ENCODE measurements around the gene TMEM72. TPM values are rescaled to one million over a fixed set of nuclear protein-coding genes. Genes with fewer than 3 reads are reported as not detected.
A peak's percentile ranks its signal among the peaks of the same experiment; 100 is the strongest.

Gene TMEM72
- total RNA-seq, 1 experiment from 2014 or later: not detected

- Histone ChIP-seq H3K4me1 (ENCODE audit: control insufficient read depth, insufficient read depth, low read length) (peaks cover 86% of the 10 kb centered on the region), H3K27ac (ENCODE audit: low read length) (peak overlapping the region; percentile 76), H3K4me3 (ENCODE audit: low read depth in 2 of 2, low read length in 2 of 2) (peak overlapping the region; percentile 38 to 83), H3K27me3 (ENCODE audit: control insufficient read depth, insufficient read depth, low read length) (no peaks in the 10 kb centered on the region), H3K36me3 (ENCODE audit: control insufficient read depth, insufficient read depth, low read length) (no peaks in the 10 kb centered on the region), H3K9me3 (ENCODE audit: control insufficient read depth, insufficient read depth, low read depth, low read length) (no peaks in the 10 kb centered on the region)
- ATAC-seq: no peak
- intact Hi-C loops (cut with micrococcal nuclease; ENCODE audit: unreplicated experiment): no loop called here
- ChIA-PET POLR2A (no interaction called here), CTCF (interaction anchor here (1.4 kb wide), 1 partner anchor 45 kb away, joined by 4 read pairs; no protein-coding TSS in a partner anchor)
- in situ Hi-C loops (cut with HindIII; ENCODE audit: low pct_unique_long_range_greater_than_20kb, low sequenced_read_pairs): no loop called here
- no peak for DNase-seq (ENCODE audit: low read depth, low spot score)
- BruUV-seq (replicated peaks): TSS peak; percentile 92
- TF ChIP-seq REST (IDR thresholded peaks at IDR 0.05; ENCODE audit: insufficient read depth in 1 of 2, low read depth in 2 of 2, low read length in 1 of 2) (no peak), TCF7L2 (IDR thresholded peaks at IDR 0.05; ENCODE audit: low read depth, low read length) (no peak), SIN3A (IDR thresholded peaks at IDR 0.05; ENCODE audit: borderline replicate concordance, insufficient read depth, low read depth, low read length) (no peak), POLR2AphosphoS5 (IDR thresholded peaks at IDR 0.05; ENCODE audit: low read depth, low read length) (no peak), CTCF (IDR thresholded peaks at IDR 0.05) (no peak)
Observed at GRCh38 chr10:44978213-44978569, 67.1 kb downstream of the TMEM72 start.

GRCh38 chr10:44978570-44979280, 67.6 kb downstream of the TMEM72 start, which contains the start of gene DEPP1:
DEPP1 (minus strand) TSS chr10:44978809; CDS start chr10:44978030, 779 bp downstream.
- Histone ChIP-seq H3K4me1 (ENCODE audit: control insufficient read depth, insufficient read depth, low read length) (peaks cover 83% of the 10 kb centered on the region), H3K27me3 (ENCODE audit: control insufficient read depth, insufficient read depth, low read length) (no peaks in the 10 kb centered on the region), H3K9me3 (ENCODE audit: control insufficient read depth, insufficient read depth, low read depth, low read length) (no peaks in the 10 kb centered on the region), H3K27ac (ENCODE audit: low read length) (peak within 1 kb of the TSS; percentile 76), H3K36me3 (ENCODE audit: control insufficient read depth, insufficient read depth, low read length) (no peaks in the 10 kb centered on the region), H3K4me3 (ENCODE audit: low read depth in 2 of 2, low read length in 2 of 2) (peak within 1 kb of the TSS; percentile 38 to 83)
- CTCF ChIA-PET: interaction anchor here (1.4 kb wide), 1 partner anchor 46 kb away, joined by 4 read pairs; no protein-coding TSS in a partner anchor
- peak; percentile 91 for DNase-seq (ENCODE audit: low read depth, low spot score)
- BruUV-seq (replicated peaks): no TSS peak
- peak; percentile 35; the same call in 1 of the 2 replicates for TF ChIP-seq TCF7L2 (IDR thresholded peaks at IDR 0.05; ENCODE audit: low read depth, low read length)
- peak; percentile 98 for TF ChIP-seq POLR2AphosphoS5 (IDR thresholded peaks at IDR 0.05; ENCODE audit: low read depth, low read length)
- TF ChIP-seq SIN3A (IDR thresholded peaks at IDR 0.05; ENCODE audit: borderline replicate concordance, insufficient read depth, low read depth, low read length): no peak
- ATAC-seq: peak; percentile 51
- POLR2A ChIA-PET: no interaction called here
- in situ Hi-C loops (cut with HindIII; ENCODE audit: low pct_unique_long_range_greater_than_20kb, low sequenced_read_pairs): no loop called here
- intact Hi-C loops (cut with micrococcal nuclease; ENCODE audit: unreplicated experiment): no loop called here
